ENCODE data around the gene COL23A1. TPM values are rescaled to one million over a fixed set of nuclear protein-coding genes. Genes with fewer than 3 reads are reported as not detected.

COL23A1 gene
- total RNA-seq, 4 donors from 2014 or later, result 7.9 to 20.4 (median 12.0) TPM

GRCh38 chr5:178325679-178326373, 264.4 kb downstream of the COL23A1 start:
- H3K36me3 ChIP-seq, result no peaks in the 10 kb centered on the region
- H3K27me3 ChIP-seq, result no peaks in the 10 kb centered on the region
- DNase-seq (ENCODE audit: low spot score in 2 of 2), result no peak
- TF ChIP-seq EP300 (IDR thresholded peaks at IDR 0.05) (no peak), POLR2A (IDR thresholded peaks at IDR 0.05) (no peak)
- TF ChIP-seq, protein P1, sequence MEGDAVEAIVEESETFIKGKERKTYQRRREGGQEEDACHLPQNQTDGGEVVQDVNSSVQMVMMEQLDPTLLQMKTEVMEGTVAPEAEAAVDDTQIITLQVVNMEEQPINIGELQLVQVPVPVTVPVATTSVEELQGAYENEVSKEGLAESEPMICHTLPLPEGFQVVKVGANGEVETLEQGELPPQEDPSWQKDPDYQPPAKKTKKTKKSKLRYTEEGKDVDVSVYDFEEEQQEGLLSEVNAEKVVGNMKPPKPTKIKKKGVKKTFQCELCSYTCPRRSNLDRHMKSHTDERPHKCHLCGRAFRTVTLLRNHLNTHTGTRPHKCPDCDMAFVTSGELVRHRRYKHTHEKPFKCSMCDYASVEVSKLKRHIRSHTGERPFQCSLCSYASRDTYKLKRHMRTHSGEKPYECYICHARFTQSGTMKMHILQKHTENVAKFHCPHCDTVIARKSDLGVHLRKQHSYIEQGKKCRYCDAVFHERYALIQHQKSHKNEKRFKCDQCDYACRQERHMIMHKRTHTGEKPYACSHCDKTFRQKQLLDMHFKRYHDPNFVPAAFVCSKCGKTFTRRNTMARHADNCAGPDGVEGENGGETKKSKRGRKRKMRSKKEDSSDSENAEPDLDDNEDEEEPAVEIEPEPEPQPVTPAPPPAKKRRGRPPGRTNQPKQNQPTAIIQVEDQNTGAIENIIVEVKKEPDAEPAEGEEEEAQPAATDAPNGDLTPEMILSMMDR (IDR thresholded peaks at IDR 0.05), result no peak
- peaks cover 0 to 2% (median 0%) of the 10 kb centered on the region in 4 donors for H3K4me1 ChIP-seq
- no peak overlapping the region for H3K4me3 ChIP-seq
- WGBS, 2 donors, result 68% methylated on average over 16 to 20 of the region's 20 CpGs
- H3K9me3 ChIP-seq, result no peaks in the 10 kb centered on the region
- no peak overlapping the region for H3K27ac ChIP-seq

- Histone ChIP-seq H3K27ac (no peak overlapping the region), H3K36me3 (no peaks in the 10 kb centered on the region), H3K9me3 (no peaks in the 10 kb centered on the region), H3K27me3 (no peaks in the 10 kb centered on the region), H3K4me3 (no peak overlapping the region), H3K4me1 (no peaks in the 10 kb centered on the region)
- TF ChIP-seq POLR2A (IDR thresholded peaks at IDR 0.05) (no peak), EP300 (IDR thresholded peaks at IDR 0.05) (no peak)
- TF ChIP-seq, protein P1 (IDR thresholded peaks at IDR 0.05), result no peak
- 93 to 96% methylated on average over 6 of the region's 6 CpGs for WGBS, 2 donors
- no peak for DNase-seq (ENCODE audit: low spot score in 2 of 2)
Observed at GRCh38 chr5:178325311-178325678, 264.9 kb downstream of the COL23A1 start.

DNA sequence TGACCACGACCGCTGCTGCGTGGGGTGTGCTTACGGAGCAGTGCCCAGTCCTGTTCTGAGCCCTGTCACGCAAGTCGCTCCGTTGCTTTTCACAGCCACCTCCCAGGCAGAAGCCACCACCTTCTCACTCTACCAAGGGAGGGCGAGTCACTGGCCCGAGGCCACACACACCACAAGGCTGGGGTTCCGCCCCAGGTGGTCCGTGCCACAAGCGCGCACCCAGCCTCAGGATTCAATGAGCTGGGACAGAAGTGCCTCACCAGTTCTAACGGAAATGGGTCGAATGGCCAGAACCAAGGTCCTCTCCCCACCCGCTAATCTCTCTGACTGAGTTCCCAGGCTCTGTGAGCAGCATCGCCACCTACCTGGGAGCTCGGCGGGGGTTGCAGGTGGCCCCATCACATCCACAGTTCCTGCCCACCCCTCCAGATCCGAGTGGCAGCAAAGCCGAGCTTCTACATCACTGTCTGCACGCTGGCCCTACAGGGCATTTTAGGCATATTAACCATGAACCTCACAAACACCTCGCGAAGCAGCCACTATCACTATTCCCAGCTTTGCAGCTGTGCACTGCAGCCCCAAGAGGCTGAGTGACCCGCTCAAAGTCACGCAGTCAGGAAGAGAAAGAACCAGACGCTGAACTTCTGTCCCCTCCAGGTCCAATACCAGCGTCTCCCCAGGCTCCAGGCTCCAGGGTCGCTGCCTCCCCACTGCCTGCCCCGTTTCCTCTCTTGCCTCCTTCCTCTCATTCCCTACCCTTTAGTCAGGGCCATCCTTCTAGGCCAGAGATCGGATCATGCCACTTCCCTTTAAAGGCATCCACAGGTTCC, 265.5 kb downstream of the COL23A1 start:
- Histone ChIP-seq H3K4me1 (no peaks in the 10 kb centered on the region), H3K9me3 (no peaks in the 10 kb centered on the region), H3K27ac (no peak overlapping the region), H3K4me3 (no peak overlapping the region), H3K27me3 (no peaks in the 10 kb centered on the region), H3K36me3 (no peaks in the 10 kb centered on the region)
- no peak for DNase-seq (ENCODE audit: low spot score in 2 of 2)
- TF ChIP-seq EP300 (IDR thresholded peaks at IDR 0.05) (no peak), POLR2A (IDR thresholded peaks at IDR 0.05) (no peak)
- TF ChIP-seq, protein P1 (IDR thresholded peaks at IDR 0.05), result no peak
- WGBS, 2 donors, result 80% methylated on average over 29 to 31 of the region's 31 CpGs

GRCh38 chr5:178323961-178324360, 266.2 kb downstream of the COL23A1 start:
- H3K27ac ChIP-seq, result no peak overlapping the region
- no peaks in the 10 kb centered on the region for H3K9me3 ChIP-seq
- H3K36me3 ChIP-seq, result no peaks in the 10 kb centered on the region
- TF ChIP-seq POLR2A (IDR thresholded peaks at IDR 0.05) (no peak), EP300 (IDR thresholded peaks at IDR 0.05) (no peak)
- TF ChIP-seq, protein P1 (IDR thresholded peaks at IDR 0.05), result no peak
- 73 to 77% methylated on average over 7 of the region's 7 CpGs for WGBS, 2 donors
- no peak overlapping the region for H3K4me3 ChIP-seq
- DNase-seq (ENCODE audit: low spot score in 2 of 2), result no peak
- H3K4me1 ChIP-seq, result no peaks in the 10 kb centered on the region
- no peaks in the 10 kb centered on the region for H3K27me3 ChIP-seq

DNA sequence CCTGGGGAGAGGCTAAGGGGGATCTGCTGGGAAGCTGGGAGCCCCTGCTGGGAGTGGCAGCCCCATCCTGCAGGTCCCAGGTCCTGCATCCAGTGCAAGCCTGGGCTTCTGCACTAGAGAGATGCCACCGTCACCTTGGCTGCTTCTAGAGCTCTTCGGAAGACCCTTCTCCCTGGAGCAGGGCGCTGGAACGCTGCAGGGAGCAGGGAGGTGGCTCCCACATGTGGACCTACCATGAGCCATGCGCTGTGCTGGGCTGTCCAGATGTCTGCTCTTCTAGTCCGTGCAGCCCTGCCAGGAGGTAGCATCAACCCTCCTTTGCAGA, 266.7 kb downstream of the COL23A1 start:
- no peak for DNase-seq (ENCODE audit: low spot score in 2 of 2)
- Histone ChIP-seq H3K4me3 (no peak overlapping the region), H3K27me3 (no peaks in the 10 kb centered on the region), H3K27ac (no peak overlapping the region), H3K9me3 (no peaks in the 10 kb centered on the region), H3K4me1 (no peaks in the 10 kb centered on the region), H3K36me3 (no peaks in the 10 kb centered on the region)
- 75 to 88% methylated on average over 6 of the region's 6 CpGs for WGBS, 2 donors
- TF ChIP-seq, protein P1 (IDR thresholded peaks at IDR 0.05), result no peak
- TF ChIP-seq POLR2A (IDR thresholded peaks at IDR 0.05) (no peak), EP300 (IDR thresholded peaks at IDR 0.05) (no peak)

Measured in tibial nerve (tissue), 4 donors.